Adrenal gland (tissue), 5 donors: ENCODE measurements around the gene INTS3.

ENCODE experiments used
- POLR2A ChIP-seq, 2 donors: fragments of 450-650 bp; IDR thresholded peaks; one replicate each; pipeline ENCODE4 v1.6.1; 2017; ENCODE audit warnings: antibody characterized with exemption in 2 of 2, mild to moderate bottlenecking in 2 of 2, moderate library complexity in 1 of 2
- TF ChIP-seq, protein P1 (sequence below), 6 experiments: fragments of 450-650 bp in 4 of 6; fragments of 200-600 bp in 2 of 6; sonication (generic) in 1 of 6; IDR thresholded peaks; 1 replicate in 5 of 6; 2 replicates in 1 of 6; pipeline versions ENCODE4 v1.5.1 to v1.8.0; 2016 to 2021; ENCODE audit warnings: antibody characterized with exemption in 6 of 6, mild to moderate bottlenecking in 2 of 6, moderate library complexity in 1 of 6
- donor health status: DM: no; HTN: no; CAD: no.

DNA sequence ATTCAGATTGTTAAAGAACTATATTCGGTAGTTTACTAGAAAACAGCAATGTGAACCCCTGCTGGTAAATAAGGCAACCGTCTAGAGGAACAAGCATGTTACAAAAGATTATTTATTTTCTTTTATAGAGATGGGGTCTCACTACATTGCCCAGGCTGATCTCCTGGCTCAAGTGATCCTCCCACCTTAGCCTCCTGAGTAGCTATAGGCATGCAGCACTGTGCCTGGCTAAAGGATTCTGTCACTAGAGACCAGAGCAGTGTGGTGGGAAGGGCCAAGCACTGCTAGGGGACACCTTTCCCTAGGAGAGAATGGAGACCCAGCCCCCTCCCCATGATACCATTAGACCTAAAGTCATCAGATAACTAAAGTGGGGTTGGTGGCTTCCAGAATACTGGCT is 76.3 kb downstream of the INTS3 start:
- no peak for TF ChIP-seq POLR2A (IDR thresholded peaks at IDR 0.05)
- TF ChIP-seq, protein P1, sequence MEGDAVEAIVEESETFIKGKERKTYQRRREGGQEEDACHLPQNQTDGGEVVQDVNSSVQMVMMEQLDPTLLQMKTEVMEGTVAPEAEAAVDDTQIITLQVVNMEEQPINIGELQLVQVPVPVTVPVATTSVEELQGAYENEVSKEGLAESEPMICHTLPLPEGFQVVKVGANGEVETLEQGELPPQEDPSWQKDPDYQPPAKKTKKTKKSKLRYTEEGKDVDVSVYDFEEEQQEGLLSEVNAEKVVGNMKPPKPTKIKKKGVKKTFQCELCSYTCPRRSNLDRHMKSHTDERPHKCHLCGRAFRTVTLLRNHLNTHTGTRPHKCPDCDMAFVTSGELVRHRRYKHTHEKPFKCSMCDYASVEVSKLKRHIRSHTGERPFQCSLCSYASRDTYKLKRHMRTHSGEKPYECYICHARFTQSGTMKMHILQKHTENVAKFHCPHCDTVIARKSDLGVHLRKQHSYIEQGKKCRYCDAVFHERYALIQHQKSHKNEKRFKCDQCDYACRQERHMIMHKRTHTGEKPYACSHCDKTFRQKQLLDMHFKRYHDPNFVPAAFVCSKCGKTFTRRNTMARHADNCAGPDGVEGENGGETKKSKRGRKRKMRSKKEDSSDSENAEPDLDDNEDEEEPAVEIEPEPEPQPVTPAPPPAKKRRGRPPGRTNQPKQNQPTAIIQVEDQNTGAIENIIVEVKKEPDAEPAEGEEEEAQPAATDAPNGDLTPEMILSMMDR (IDR thresholded peaks at IDR 0.05), result no peak
